ENCODE results near the gene GRM4. TPM values are rescaled to one million over a fixed set of nuclear protein-coding genes. Genes with fewer than 3 reads are reported as not detected.

Gene GRM4
- 0.04 TPM for polyA plus RNA-seq (2013, experiment 1 of 2)
- 0.01 TPM for polyA plus RNA-seq (2013, experiment 2 of 2)

DNA sequence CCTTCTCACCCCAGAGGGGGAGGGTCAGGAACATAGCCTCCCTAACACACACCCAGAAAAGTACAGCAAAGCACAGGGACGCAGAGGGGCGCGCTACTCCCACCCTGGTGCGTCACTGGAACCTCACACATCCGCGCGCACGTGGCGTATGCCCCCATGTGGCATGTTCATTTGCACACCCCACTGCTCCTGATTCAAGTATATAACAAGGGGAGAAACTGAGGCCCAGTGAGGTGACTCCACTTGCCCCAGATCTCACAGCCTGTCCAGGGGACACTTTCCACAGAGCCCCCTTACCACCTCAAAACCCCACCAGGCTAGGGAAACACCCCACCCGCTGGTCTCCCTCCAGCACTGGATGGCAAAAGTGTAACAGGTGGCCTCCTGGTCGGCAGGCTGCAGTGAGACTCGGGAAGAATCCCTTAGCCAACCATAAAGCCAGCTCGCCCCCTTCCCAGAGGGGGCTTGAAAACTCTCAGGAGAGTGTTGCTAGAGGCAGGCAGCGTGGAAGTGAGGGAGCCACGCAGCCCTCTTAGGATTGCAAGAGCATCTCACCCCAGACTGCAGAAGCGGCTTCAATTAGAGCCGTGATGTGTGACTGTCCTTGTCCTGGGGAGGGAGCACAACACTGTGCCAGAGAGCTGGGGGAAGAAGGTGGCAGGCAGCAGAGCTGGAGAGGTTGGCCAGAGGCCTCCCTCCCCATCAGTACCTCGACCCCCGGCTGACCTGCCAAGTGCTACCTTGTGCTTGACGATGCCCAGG lies at the start of gene GRM4:
GRM4 (minus strand) TSS at position 67 of the 762 bp plus-strand sequence. CDS start 12,591 bp downstream, outside the sequence.
- H3K9me3 ChIP-seq (ENCODE audit: control insufficient read depth, low read length): no peaks in the 10 kb centered on the region
- no peak within 1 kb of the TSS for H2AK5ac ChIP-seq (ENCODE audit: low read length, severe bottlenecking)

DNA sequence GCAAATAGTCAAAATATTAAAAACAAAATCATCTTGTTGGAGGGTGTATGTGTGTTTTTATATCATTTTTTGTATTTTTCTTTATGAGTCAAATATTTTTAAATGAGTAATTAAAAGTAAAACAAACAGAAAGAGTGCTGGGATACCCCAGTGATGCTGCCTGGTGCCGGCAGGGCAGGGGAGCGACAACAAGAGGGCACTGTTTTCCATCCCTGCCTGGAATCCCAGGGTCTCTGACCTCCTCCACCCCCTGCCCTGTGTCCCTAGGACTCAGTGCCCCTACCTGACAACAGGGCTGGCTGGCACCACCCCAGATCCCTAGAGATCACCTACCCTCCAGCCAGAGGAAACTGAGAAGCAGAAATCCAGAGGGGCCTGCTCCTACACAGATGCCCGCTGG lies 48.9 kb upstream of the GRM4 start:
- Histone ChIP-seq H3K36me3 (ENCODE audit: control insufficient read depth in 1 of 2, insufficient read depth in 2 of 2, low read depth in 1 of 2, low read length in 2 of 2) (no peaks in the 10 kb centered on the region), H3K27me3 (ENCODE audit: control insufficient read depth in 1 of 2, insufficient read depth in 1 of 2, low read length in 2 of 2) (no peaks in the 10 kb centered on the region), H3K18ac (ENCODE audit: low read depth in 1 of 2, low read length in 2 of 2) (no peak overlapping the region), H3K79me1 (replicated peaks; ENCODE audit: low read length, poor library complexity, severe bottlenecking) (no peaks in the 10 kb centered on the region), H2BK12ac (ENCODE audit: low read length in 2 of 2) (no peak overlapping the region), H2AFZ (ENCODE audit: low read depth, low read length) (no peak overlapping the region), H3K4me2 (ENCODE audit: low read length, poor library complexity, severe bottlenecking) (no peak overlapping the region), H4K8ac (ENCODE audit: low read length) (no peak overlapping the region), H3K23ac (ENCODE audit: low read length in 2 of 2) (no peak overlapping the region), H2BK120ac (ENCODE audit: low read depth, low read length) (no peak overlapping the region), H3K27ac (ENCODE audit: low read length, poor library complexity, severe bottlenecking) (no peak overlapping the region), H3K4ac (ENCODE audit: low read depth in 1 of 2, low read length in 2 of 2) (no peak overlapping the region), H3K9ac (ENCODE audit: low read length) (no peak overlapping the region), H3K14ac (ENCODE audit: low read length in 2 of 2) (no peak overlapping the region), H4K91ac (ENCODE audit: low read length) (no peak overlapping the region), H3K4me3 (ENCODE audit: insufficient read depth in 1 of 2, low read depth in 1 of 2, low read length in 2 of 2) (no peak overlapping the region), H2AK5ac (ENCODE audit: low read length, severe bottlenecking) (no peak overlapping the region), H2BK5ac (ENCODE audit: low read depth, low read length, poor library complexity, severe bottlenecking) (no peak overlapping the region), H2BK15ac (ENCODE audit: low read depth, poor library complexity, severe bottlenecking) (no peak overlapping the region), H3K4me1 (ENCODE audit: control insufficient read depth, insufficient read depth, low read depth, low read length) (peaks cover 10% of the 10 kb centered on the region), H3K9me3 (ENCODE audit: control insufficient read depth, low read length) (no peaks in the 10 kb centered on the region)
- 86% methylated on average over 3 of the region's 3 CpGs for WGBS
- DNase-seq: no peak

More for the DNA sequence above, at the start of gene GRM4:
- H3K23ac ChIP-seq (ENCODE audit: low read length in 2 of 2): peak within 1 kb of the TSS in 1 of 2 experiments; percentile 78
- H3K27me3 ChIP-seq (ENCODE audit: control insufficient read depth in 1 of 2, insufficient read depth in 1 of 2, low read length in 2 of 2): peaks cover 82 to 90% of the 10 kb centered on the region in 2 experiments
- 17% methylated on average over 15 of the region's 20 CpGs for WGBS
- no peak within 1 kb of the TSS for H2BK15ac ChIP-seq (ENCODE audit: low read depth, poor library complexity, severe bottlenecking)
- no peak within 1 kb of the TSS for H2BK120ac ChIP-seq (ENCODE audit: low read depth, low read length)
- H3K4me1 ChIP-seq (ENCODE audit: control insufficient read depth, insufficient read depth, low read depth, low read length): peaks cover 31% of the 10 kb centered on the region
- no peaks in the 10 kb centered on the region for H3K36me3 ChIP-seq (ENCODE audit: control insufficient read depth in 1 of 2, insufficient read depth in 2 of 2, low read depth in 1 of 2, low read length in 2 of 2)
- H4K8ac ChIP-seq (ENCODE audit: low read length): peak within 1 kb of the TSS; percentile 47
- H4K91ac ChIP-seq (ENCODE audit: low read length): no peak within 1 kb of the TSS
- H2AFZ ChIP-seq (ENCODE audit: low read depth, low read length): peak within 1 kb of the TSS; percentile 19
- H3K4me2 ChIP-seq (ENCODE audit: low read length, poor library complexity, severe bottlenecking): peak within 1 kb of the TSS; percentile 97
- DNase-seq: no peak
- H3K79me1 ChIP-seq (replicated peaks; ENCODE audit: low read length, poor library complexity, severe bottlenecking): no peaks in the 10 kb centered on the region
- H2BK12ac ChIP-seq (ENCODE audit: low read length in 2 of 2): no peak within 1 kb of the TSS
- no peak within 1 kb of the TSS for H3K14ac ChIP-seq (ENCODE audit: low read length in 2 of 2)
- no peak within 1 kb of the TSS for H3K4ac ChIP-seq (ENCODE audit: low read depth in 1 of 2, low read length in 2 of 2)
- H3K18ac ChIP-seq (ENCODE audit: low read depth in 1 of 2, low read length in 2 of 2): no peak within 1 kb of the TSS
- no peak within 1 kb of the TSS for H3K27ac ChIP-seq (ENCODE audit: low read length, poor library complexity, severe bottlenecking)
- H3K9ac ChIP-seq (ENCODE audit: low read length): no peak within 1 kb of the TSS
- no peak within 1 kb of the TSS for H2BK5ac ChIP-seq (ENCODE audit: low read depth, low read length, poor library complexity, severe bottlenecking)
- peak within 1 kb of the TSS; percentile 45 to 63 for H3K4me3 ChIP-seq (ENCODE audit: insufficient read depth in 1 of 2, low read depth in 1 of 2, low read length in 2 of 2)

GRCh38 chr6:34190504-34191122 lies 44.7 kb upstream of the GRM4 start:
- DNase-seq: no peak
- no peaks in the 10 kb centered on the region for H3K79me1 ChIP-seq (replicated peaks; ENCODE audit: low read length, poor library complexity, severe bottlenecking)
- H2BK12ac ChIP-seq (ENCODE audit: low read length in 2 of 2): no peak overlapping the region
- no peak overlapping the region for H3K4ac ChIP-seq (ENCODE audit: low read depth in 1 of 2, low read length in 2 of 2)
- no peak overlapping the region for H3K14ac ChIP-seq (ENCODE audit: low read length in 2 of 2)
- no peaks in the 10 kb centered on the region for H3K4me1 ChIP-seq (ENCODE audit: control insufficient read depth, insufficient read depth, low read depth, low read length)
- no peak overlapping the region for H2AFZ ChIP-seq (ENCODE audit: low read depth, low read length)
- no peaks in the 10 kb centered on the region for H3K9me3 ChIP-seq (ENCODE audit: control insufficient read depth, low read length)
- no peak overlapping the region for H2BK5ac ChIP-seq (ENCODE audit: low read depth, low read length, poor library complexity, severe bottlenecking)
- H3K27ac ChIP-seq (ENCODE audit: low read length, poor library complexity, severe bottlenecking): no peak overlapping the region
- H3K4me3 ChIP-seq (ENCODE audit: insufficient read depth in 1 of 2, low read depth in 1 of 2, low read length in 2 of 2): no peak overlapping the region
- H4K91ac ChIP-seq (ENCODE audit: low read length): no peak overlapping the region
- no peak overlapping the region for H3K4me2 ChIP-seq (ENCODE audit: low read length, poor library complexity, severe bottlenecking)
- WGBS: 90% methylated on average over 12 of the region's 14 CpGs
- no peaks in the 10 kb centered on the region for H3K27me3 ChIP-seq (ENCODE audit: control insufficient read depth in 1 of 2, insufficient read depth in 1 of 2, low read length in 2 of 2)
- H3K18ac ChIP-seq (ENCODE audit: low read depth in 1 of 2, low read length in 2 of 2): no peak overlapping the region
- no peak overlapping the region for H3K23ac ChIP-seq (ENCODE audit: low read length in 2 of 2)
- H4K8ac ChIP-seq (ENCODE audit: low read length): no peak overlapping the region
- H3K9ac ChIP-seq (ENCODE audit: low read length): no peak overlapping the region
- no peak overlapping the region for H2BK120ac ChIP-seq (ENCODE audit: low read depth, low read length)
- no peak overlapping the region for H2BK15ac ChIP-seq (ENCODE audit: low read depth, poor library complexity, severe bottlenecking)
- no peaks in the 10 kb centered on the region for H3K36me3 ChIP-seq (ENCODE audit: control insufficient read depth in 1 of 2, insufficient read depth in 2 of 2, low read depth in 1 of 2, low read length in 2 of 2)
- H2AK5ac ChIP-seq (ENCODE audit: low read length, severe bottlenecking): no peak overlapping the region

- Histone ChIP-seq H3K4me2 (ENCODE audit: low read length, poor library complexity, severe bottlenecking) (no peak overlapping the region), H3K4me1 (ENCODE audit: control insufficient read depth, insufficient read depth, low read depth, low read length) (no peaks in the 10 kb centered on the region), H3K4me3 (ENCODE audit: insufficient read depth in 1 of 2, low read depth in 1 of 2, low read length in 2 of 2) (no peak overlapping the region), H2AK5ac (ENCODE audit: low read length, severe bottlenecking) (no peak overlapping the region), H3K9ac (ENCODE audit: low read length) (no peak overlapping the region), H4K8ac (ENCODE audit: low read length) (no peak overlapping the region), H2BK120ac (ENCODE audit: low read depth, low read length) (no peak overlapping the region), H3K23ac (ENCODE audit: low read length in 2 of 2) (no peak overlapping the region), H3K14ac (ENCODE audit: low read length in 2 of 2) (no peak overlapping the region), H2BK5ac (ENCODE audit: low read depth, low read length, poor library complexity, severe bottlenecking) (no peak overlapping the region), H3K79me1 (replicated peaks; ENCODE audit: low read length, poor library complexity, severe bottlenecking) (no peaks in the 10 kb centered on the region), H3K36me3 (ENCODE audit: control insufficient read depth in 1 of 2, insufficient read depth in 2 of 2, low read depth in 1 of 2, low read length in 2 of 2) (no peaks in the 10 kb centered on the region), H2BK12ac (ENCODE audit: low read length in 2 of 2) (no peak overlapping the region), H3K27me3 (ENCODE audit: control insufficient read depth in 1 of 2, insufficient read depth in 1 of 2, low read length in 2 of 2) (no peaks in the 10 kb centered on the region), H3K18ac (ENCODE audit: low read depth in 1 of 2, low read length in 2 of 2) (no peak overlapping the region), H4K91ac (ENCODE audit: low read length) (no peak overlapping the region), H2BK15ac (ENCODE audit: low read depth, poor library complexity, severe bottlenecking) (no peak overlapping the region), H3K27ac (ENCODE audit: low read length, poor library complexity, severe bottlenecking) (no peak overlapping the region), H3K4ac (ENCODE audit: low read depth in 1 of 2, low read length in 2 of 2) (no peak overlapping the region), H3K9me3 (ENCODE audit: control insufficient read depth, low read length) (no peaks in the 10 kb centered on the region), H2AFZ (ENCODE audit: low read depth, low read length) (no peak overlapping the region)
- 92% methylated on average over 12 of the region's 12 CpGs for WGBS
- DNase-seq: no peak
Measured at GRCh38 chr6:34189806-34190503, 44.1 kb upstream of the GRM4 start.

Data from mesenchymal stem cell (in vitro differentiated cells and primary cell).